Measurements from ENCODE around the gene SYT17.

SYT17 gene

GRCh38 chr16:19167710-19168370, at the start of gene SYT17:
SYT17 (plus strand) TSS chr16:19168240; CDS start chr16:19168647, 407 bp downstream.
- H3K27ac ChIP-seq (ENCODE audit: low read depth, low read length) = no peak within 1 kb of the TSS
- H3K27me3 ChIP-seq (ENCODE audit: control insufficient read depth in 5 of 5, insufficient read depth in 4 of 5, low read length in 5 of 5) = peaks cover 0 to 3% (median 0%) of the 10 kb centered on the region in 5 donors
- no peak within 1 kb of the TSS for H3K9ac ChIP-seq (ENCODE audit: low read length in 5 of 5)
- no peaks in the 10 kb centered on the region for H3K9me3 ChIP-seq (ENCODE audit: control insufficient read depth in 5 of 5, low read length in 5 of 5)
- peak within 1 kb of the TSS in 4 of 5 donors; percentile 58 to 68 (median 64) for H3K4me3 ChIP-seq (ENCODE audit: low read depth in 1 of 5, low read length in 5 of 5)
- H3K36me3 ChIP-seq (ENCODE audit: control insufficient read depth in 5 of 5, insufficient read depth in 5 of 5, low read length in 5 of 5) = no peaks in the 10 kb centered on the region
- H3K4me1 ChIP-seq (ENCODE audit: control insufficient read depth in 5 of 5, insufficient read depth in 5 of 5, low read length in 5 of 5) = peaks cover 0 to 18% (median 14%) of the 10 kb centered on the region in 5 donors

- peaks cover 0 to 41% (median 25%) of the 10 kb centered on the region in 5 donors for H3K36me3 ChIP-seq (ENCODE audit: control insufficient read depth in 5 of 5, insufficient read depth in 5 of 5, low read length in 5 of 5)
- peaks cover 13 to 75% (median 70%) of the 10 kb centered on the region in 5 donors for H3K4me1 ChIP-seq (ENCODE audit: control insufficient read depth in 5 of 5, insufficient read depth in 5 of 5, low read length in 5 of 5)
- peak overlapping the region; percentile 62 to 88 (median 75) for H3K9ac ChIP-seq (ENCODE audit: low read length in 5 of 5)
- peak overlapping the region; percentile 51 to 78 (median 60) for H3K4me3 ChIP-seq (ENCODE audit: low read depth in 1 of 5, low read length in 5 of 5)
- peak overlapping the region; percentile 98 for H3K27ac ChIP-seq (ENCODE audit: low read depth, low read length)
- no peaks in the 10 kb centered on the region for H3K27me3 ChIP-seq (ENCODE audit: control insufficient read depth in 5 of 5, insufficient read depth in 4 of 5, low read length in 5 of 5)
- H3K9me3 ChIP-seq (ENCODE audit: control insufficient read depth in 5 of 5, low read length in 5 of 5) = no peaks in the 10 kb centered on the region
These were observed 49.1 kb upstream of the SYT17 start for GRCh38 chr16:19118938-19119431.

GRCh38 chr16:19119564-19119963, 48.5 kb upstream of the SYT17 start:
- H3K9me3 ChIP-seq (ENCODE audit: control insufficient read depth in 5 of 5, low read length in 5 of 5) = no peaks in the 10 kb centered on the region
- H3K4me1 ChIP-seq (ENCODE audit: control insufficient read depth in 5 of 5, insufficient read depth in 5 of 5, low read length in 5 of 5) = peaks cover 13 to 72% (median 66%) of the 10 kb centered on the region in 5 donors
- peak overlapping the region; percentile 98 for H3K27ac ChIP-seq (ENCODE audit: low read depth, low read length)
- H3K36me3 ChIP-seq (ENCODE audit: control insufficient read depth in 5 of 5, insufficient read depth in 5 of 5, low read length in 5 of 5) = peaks cover 0 to 41% (median 25%) of the 10 kb centered on the region in 5 donors
- peak overlapping the region; percentile 26 to 88 (median 69) for H3K9ac ChIP-seq (ENCODE audit: low read length in 5 of 5)
- H3K27me3 ChIP-seq (ENCODE audit: control insufficient read depth in 5 of 5, insufficient read depth in 4 of 5, low read length in 5 of 5) = no peaks in the 10 kb centered on the region
- peak overlapping the region in 4 of 5 donors; percentile 51 to 78 (median 64) for H3K4me3 ChIP-seq (ENCODE audit: low read depth in 1 of 5, low read length in 5 of 5)

- no peak overlapping the region for H3K4me3 ChIP-seq (ENCODE audit: low read depth in 1 of 5, low read length in 5 of 5)
- H3K27me3 ChIP-seq (ENCODE audit: control insufficient read depth in 5 of 5, insufficient read depth in 4 of 5, low read length in 5 of 5) = no peaks in the 10 kb centered on the region
- H3K27ac ChIP-seq (ENCODE audit: low read depth, low read length) = no peak overlapping the region
- H3K9me3 ChIP-seq (ENCODE audit: control insufficient read depth in 5 of 5, low read length in 5 of 5) = peaks cover 0 to 3% (median 0%) of the 10 kb centered on the region in 5 donors
- H3K9ac ChIP-seq (ENCODE audit: low read length in 5 of 5) = no peak overlapping the region
- peaks cover 0 to 22% (median 9%) of the 10 kb centered on the region in 5 donors for H3K36me3 ChIP-seq (ENCODE audit: control insufficient read depth in 5 of 5, insufficient read depth in 5 of 5, low read length in 5 of 5)
- peaks cover 3 to 45% (median 34%) of the 10 kb centered on the region in 5 donors for H3K4me1 ChIP-seq (ENCODE audit: control insufficient read depth in 5 of 5, insufficient read depth in 5 of 5, low read length in 5 of 5)
These were observed 44.4 kb upstream of the SYT17 start for GRCh38 chr16:19123535-19124178.

GRCh38 chr16:19126300-19126699, 41.7 kb upstream of the SYT17 start:
- H3K36me3 ChIP-seq (ENCODE audit: control insufficient read depth in 5 of 5, insufficient read depth in 5 of 5, low read length in 5 of 5) = peaks cover 0 to 14% (median 7%) of the 10 kb centered on the region in 5 donors
- H3K4me1 ChIP-seq (ENCODE audit: control insufficient read depth in 5 of 5, insufficient read depth in 5 of 5, low read length in 5 of 5) = peaks cover 1 to 48% (median 40%) of the 10 kb centered on the region in 5 donors
- H3K27me3 ChIP-seq (ENCODE audit: control insufficient read depth in 5 of 5, insufficient read depth in 4 of 5, low read length in 5 of 5) = no peaks in the 10 kb centered on the region
- no peak overlapping the region for H3K9ac ChIP-seq (ENCODE audit: low read length in 5 of 5)
- no peak overlapping the region for H3K27ac ChIP-seq (ENCODE audit: low read depth, low read length)
- H3K9me3 ChIP-seq (ENCODE audit: control insufficient read depth in 5 of 5, low read length in 5 of 5) = peaks cover 0 to 3% (median 0%) of the 10 kb centered on the region in 5 donors
- H3K4me3 ChIP-seq (ENCODE audit: low read depth in 1 of 5, low read length in 5 of 5) = no peak overlapping the region

- Histone ChIP-seq H3K4me1 (ENCODE audit: control insufficient read depth in 5 of 5, insufficient read depth in 5 of 5, low read length in 5 of 5) (peaks cover 3 to 50% (median 42%) of the 10 kb centered on the region in 5 donors), H3K27me3 (ENCODE audit: control insufficient read depth in 5 of 5, insufficient read depth in 4 of 5, low read length in 5 of 5) (no peaks in the 10 kb centered on the region), H3K9me3 (ENCODE audit: control insufficient read depth in 5 of 5, low read length in 5 of 5) (peaks cover 0 to 3% (median 0%) of the 10 kb centered on the region in 5 donors), H3K27ac (ENCODE audit: low read depth, low read length) (no peak overlapping the region), H3K9ac (ENCODE audit: low read length in 5 of 5) (no peak overlapping the region), H3K36me3 (ENCODE audit: control insufficient read depth in 5 of 5, insufficient read depth in 5 of 5, low read length in 5 of 5) (peaks cover 0 to 10% (median 0%) of the 10 kb centered on the region in 5 donors), H3K4me3 (ENCODE audit: low read depth in 1 of 5, low read length in 5 of 5) (no peak overlapping the region)
These were observed 40.8 kb upstream of the SYT17 start for GRCh38 chr16:19127205-19127604.

- H3K27me3 ChIP-seq (ENCODE audit: control insufficient read depth in 5 of 5, insufficient read depth in 4 of 5, low read length in 5 of 5) = no peaks in the 10 kb centered on the region
- peaks cover 0 to 10% (median 0%) of the 10 kb centered on the region in 5 donors for H3K36me3 ChIP-seq (ENCODE audit: control insufficient read depth in 5 of 5, insufficient read depth in 5 of 5, low read length in 5 of 5)
- H3K4me1 ChIP-seq (ENCODE audit: control insufficient read depth in 5 of 5, insufficient read depth in 5 of 5, low read length in 5 of 5) = peaks cover 3 to 53% (median 39%) of the 10 kb centered on the region in 5 donors
- no peak overlapping the region for H3K4me3 ChIP-seq (ENCODE audit: low read depth in 1 of 5, low read length in 5 of 5)
- peaks cover 0 to 3% (median 0%) of the 10 kb centered on the region in 5 donors for H3K9me3 ChIP-seq (ENCODE audit: control insufficient read depth in 5 of 5, low read length in 5 of 5)
- no peak overlapping the region for H3K27ac ChIP-seq (ENCODE audit: low read depth, low read length)
- H3K9ac ChIP-seq (ENCODE audit: low read length in 5 of 5) = no peak overlapping the region
These were observed 40.3 kb upstream of the SYT17 start for GRCh38 chr16:19127674-19128131.

- Histone ChIP-seq H3K4me1 (ENCODE audit: control insufficient read depth in 5 of 5, insufficient read depth in 5 of 5, low read length in 5 of 5) (peaks cover 3 to 53% (median 39%) of the 10 kb centered on the region in 5 donors), H3K27me3 (ENCODE audit: control insufficient read depth in 5 of 5, insufficient read depth in 4 of 5, low read length in 5 of 5) (no peaks in the 10 kb centered on the region), H3K36me3 (ENCODE audit: control insufficient read depth in 5 of 5, insufficient read depth in 5 of 5, low read length in 5 of 5) (peaks cover 0 to 7% (median 0%) of the 10 kb centered on the region in 5 donors), H3K9ac (ENCODE audit: low read length in 5 of 5) (no peak overlapping the region), H3K9me3 (ENCODE audit: control insufficient read depth in 5 of 5, low read length in 5 of 5) (peaks cover 0 to 3% (median 0%) of the 10 kb centered on the region in 5 donors), H3K27ac (ENCODE audit: low read depth, low read length) (no peak overlapping the region), H3K4me3 (ENCODE audit: low read depth in 1 of 5, low read length in 5 of 5) (no peak overlapping the region)
These were observed 39.4 kb upstream of the SYT17 start for GRCh38 chr16:19128454-19129200.

- Histone ChIP-seq H3K27me3 (ENCODE audit: control insufficient read depth in 5 of 5, insufficient read depth in 4 of 5, low read length in 5 of 5) (no peaks in the 10 kb centered on the region), H3K36me3 (ENCODE audit: control insufficient read depth in 5 of 5, insufficient read depth in 5 of 5, low read length in 5 of 5) (peaks cover 0 to 4% (median 0%) of the 10 kb centered on the region in 5 donors), H3K9me3 (ENCODE audit: control insufficient read depth in 5 of 5, low read length in 5 of 5) (peaks cover 0 to 3% (median 0%) of the 10 kb centered on the region in 5 donors), H3K4me3 (ENCODE audit: low read depth in 1 of 5, low read length in 5 of 5) (peak overlapping the region in 4 of 5 donors; percentile 0 to 45 (median 20)), H3K4me1 (ENCODE audit: control insufficient read depth in 5 of 5, insufficient read depth in 5 of 5, low read length in 5 of 5) (peaks cover 3 to 55% (median 39%) of the 10 kb centered on the region in 5 donors), H3K9ac (ENCODE audit: low read length in 5 of 5) (peak overlapping the region in 1 of 5 donors; percentile 40), H3K27ac (ENCODE audit: low read depth, low read length) (peak overlapping the region; percentile 53)
These were observed 37.7 kb upstream of the SYT17 start for GRCh38 chr16:19130385-19130784.

Measured in subcutaneous abdominal adipose tissue (tissue), 5 donors.